Suprapubic skin (tissue), 4 donors: ENCODE data around the gene LARP4.

Source experiments
- EP300 ChIP-seq: sonication (generic); formaldehyde crosslinking; IDR thresholded peaks from one replicate; pipeline ENCODE4 v1.6.1; 2017; ENCODE audit warnings: antibody characterized with exemption
- POLR2A ChIP-seq, 2 donors: fragments of 450-650 bp; IDR thresholded peaks; one replicate each; pipeline ENCODE4 v1.6.1; 2017; ENCODE audit warnings: antibody characterized with exemption in 2 of 2, mild to moderate bottlenecking in 2 of 2, moderate library complexity in 2 of 2
- POLR2AphosphoS5 ChIP-seq, 3 donors: sonication (generic); formaldehyde crosslinking; IDR thresholded peaks; one replicate each; pipeline ENCODE4 v1.6.1; 2017; ENCODE audit warnings: antibody characterized with exemption in 3 of 3
- TF ChIP-seq, protein P1 (sequence below), 2 donors: fragments of 200-600 bp in 1 of 2; fragments of 450-650 bp in 1 of 2; sonication (generic) in 1 of 2; IDR thresholded peaks; one replicate each; pipeline ENCODE4 v1.5.1; 2016 to 2019; ENCODE audit warnings: antibody characterized with exemption in 2 of 2, mild to moderate bottlenecking in 1 of 2, moderate library complexity in 1 of 2

DNA sequence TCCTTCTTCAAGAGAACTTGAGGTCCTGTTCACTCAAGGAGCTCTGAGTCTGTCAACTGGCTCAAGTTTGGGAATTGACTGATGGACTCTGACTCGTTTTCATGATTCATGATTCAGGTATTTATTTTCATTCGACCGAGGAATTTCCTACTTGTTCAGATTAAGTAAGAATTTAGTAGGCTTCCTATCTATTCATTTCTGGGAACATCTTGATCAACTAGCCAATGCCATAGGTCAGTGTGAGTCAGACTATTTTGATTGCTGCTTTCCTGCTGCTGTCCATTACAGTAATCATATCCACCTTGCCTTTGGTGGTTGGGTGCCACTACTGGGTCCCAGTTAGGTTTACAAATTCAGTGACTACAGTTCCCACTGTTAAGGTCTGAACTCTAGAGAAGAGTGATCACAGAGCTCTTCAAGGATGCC is 10.4 kb upstream of the LARP4 start:
- TF ChIP-seq, protein P1, sequence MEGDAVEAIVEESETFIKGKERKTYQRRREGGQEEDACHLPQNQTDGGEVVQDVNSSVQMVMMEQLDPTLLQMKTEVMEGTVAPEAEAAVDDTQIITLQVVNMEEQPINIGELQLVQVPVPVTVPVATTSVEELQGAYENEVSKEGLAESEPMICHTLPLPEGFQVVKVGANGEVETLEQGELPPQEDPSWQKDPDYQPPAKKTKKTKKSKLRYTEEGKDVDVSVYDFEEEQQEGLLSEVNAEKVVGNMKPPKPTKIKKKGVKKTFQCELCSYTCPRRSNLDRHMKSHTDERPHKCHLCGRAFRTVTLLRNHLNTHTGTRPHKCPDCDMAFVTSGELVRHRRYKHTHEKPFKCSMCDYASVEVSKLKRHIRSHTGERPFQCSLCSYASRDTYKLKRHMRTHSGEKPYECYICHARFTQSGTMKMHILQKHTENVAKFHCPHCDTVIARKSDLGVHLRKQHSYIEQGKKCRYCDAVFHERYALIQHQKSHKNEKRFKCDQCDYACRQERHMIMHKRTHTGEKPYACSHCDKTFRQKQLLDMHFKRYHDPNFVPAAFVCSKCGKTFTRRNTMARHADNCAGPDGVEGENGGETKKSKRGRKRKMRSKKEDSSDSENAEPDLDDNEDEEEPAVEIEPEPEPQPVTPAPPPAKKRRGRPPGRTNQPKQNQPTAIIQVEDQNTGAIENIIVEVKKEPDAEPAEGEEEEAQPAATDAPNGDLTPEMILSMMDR (IDR thresholded peaks at IDR 0.05) = no peak
- TF ChIP-seq POLR2AphosphoS5 (IDR thresholded peaks at IDR 0.05) (no peak), EP300 (no peak), POLR2A (IDR thresholded peaks at IDR 0.05) (no peak)
